BJ (cell line): ENCODE data around the gene TESK2. TPM values are rescaled to one million over a fixed set of nuclear protein-coding genes. Genes with fewer than 3 reads are reported as not detected.

Source experiments
- CTCF ChIA-PET: fragments of 350-600 bp; formaldehyde crosslinking; extraction: SDS; loops from one replicate; lab custom pipeline; 2021; ENCODE audit warnings: antibody characterized with exemption, inconsistent platforms; lab: Yijun Ruan, JAX
- POLR2A ChIA-PET: fragments of 300-600 bp; sonication (Branson Sonifier 250); formaldehyde crosslinking; extraction: SDS; loops from one replicate; lab custom pipeline; 2021; ENCODE audit warnings: antibody characterized with exemption; lab: Charles Lee
- DNase-seq: peaks from one replicate; pipeline ENCODE4 v3.0.0-alpha.2; 2011; ENCODE audit warnings: low read depth
- H3K27me3 ChIP-seq: 2 replicates; pipeline ENCODE4 v1.6.0; 2011; ENCODE audit warnings: low read length; ENCODE audit not compliant: control insufficient read depth, insufficient read depth
- H3K36me3 ChIP-seq: 2 replicates; pipeline ENCODE4 v1.5.1; 2011; ENCODE audit warnings: low read length; ENCODE audit not compliant: control insufficient read depth, insufficient read depth
- H3K4me3 ChIP-seq: 2 replicates; pipeline ENCODE4 v1.5.1; 2011; ENCODE audit warnings: low read depth, mild to moderate bottlenecking, control low read depth, low read length
- CTCF ChIP-seq: IDR thresholded peaks from 2 replicates; pipeline ENCODE4 v1.5.1; 2011; ENCODE audit warnings: low read depth, mild to moderate bottlenecking, control low read depth, inconsistent platforms, low read length, moderate library complexity; ENCODE audit not compliant: insufficient read depth
- polyA plus RNA-seq: library from polyadenylated mRNA; depleted of rRNA; stranded (reverse); fragments of >200 nt; gene quantifications from 2 replicates; pipeline ENCODE4 v1.2.3, GENCODE V29; 2011

Gene TESK2
- polyA plus RNA-seq, 1 experiment: 2.5 TPM

GRCh38 chr1:45465277-45465676 lies 25.7 kb downstream of the TESK2 start:
- no peak for TF ChIP-seq CTCF
- DNase-seq: no peak
- Histone ChIP-seq H3K4me3 (no peak overlapping the region), H3K36me3 (no peaks in the 10 kb centered on the region), H3K27me3 (no peaks in the 10 kb centered on the region)
- POLR2A ChIA-PET: no interaction called here
- CTCF ChIA-PET: no interaction called here

- Histone ChIP-seq H3K36me3 (no peaks in the 10 kb centered on the region), H3K4me3 (no peak overlapping the region), H3K27me3 (no peaks in the 10 kb centered on the region)
- POLR2A ChIA-PET: no interaction called here
- DNase-seq: no peak
- CTCF ChIA-PET: interaction anchor here (1.7 kb wide), 1 partner anchor 11 kb away, joined by 5 read pairs; no protein-coding TSS in a partner anchor
- no peak for TF ChIP-seq CTCF
Observed at GRCh38 chr1:45458894-45459293, 32.1 kb downstream of the TESK2 start.

- no peak for TF ChIP-seq CTCF
- no peaks in the 10 kb centered on the region for H3K36me3 ChIP-seq
- ChIA-PET CTCF (no interaction called here), POLR2A (no interaction called here)
- no peaks in the 10 kb centered on the region for H3K27me3 ChIP-seq
- no peak overlapping the region for H3K4me3 ChIP-seq
- DNase-seq: no peak
Observed at GRCh38 chr1:45456531-45456930, 34.4 kb downstream of the TESK2 start.

- ChIA-PET CTCF (no interaction called here), POLR2A (no interaction called here)
- no peak for DNase-seq
- Histone ChIP-seq H3K27me3 (no peaks in the 10 kb centered on the region), H3K36me3 (no peaks in the 10 kb centered on the region), H3K4me3 (no peak overlapping the region)
- no peak for TF ChIP-seq CTCF
Observed at GRCh38 chr1:45455162-45455561, 35.8 kb downstream of the TESK2 start.

GRCh38 chr1:45454464-45454863 lies 36.5 kb downstream of the TESK2 start:
- no peak for DNase-seq
- POLR2A ChIA-PET: no interaction called here
- Histone ChIP-seq H3K27me3 (no peaks in the 10 kb centered on the region), H3K36me3 (no peaks in the 10 kb centered on the region), H3K4me3 (no peak overlapping the region)
- CTCF ChIA-PET: no interaction called here
- no peak for TF ChIP-seq CTCF
